Liver (tissue), 9 donors: ENCODE results near the gene CCDC106. TPM values are rescaled to one million over a fixed set of nuclear protein-coding genes. Genes with fewer than 3 reads are reported as not detected.

ENCODE experiments used
- DNase-seq: peaks from one replicate; pipeline ENCODE4 v3.0.0-alpha.2; 2017; ENCODE audit warnings: low spot score
- H3K27ac ChIP-seq, 2 donors: one replicate each; pipeline ENCODE4 v1.7.0; 2013; ENCODE audit warnings: inconsistent platforms in 2 of 2, low read length in 2 of 2, control low read depth in 1 of 2, low read depth in 1 of 2, mild to moderate bottlenecking in 1 of 2
- H3K27me3 ChIP-seq, 4 donors: one replicate each; pipeline versions ENCODE4 v1.6.1 to v1.7.0; 2013; ENCODE audit warnings: low read length in 3 of 4, inconsistent platforms in 1 of 4, mild to moderate bottlenecking in 1 of 4, moderate library complexity in 1 of 4; ENCODE audit not compliant: control insufficient read depth in 4 of 4, insufficient read depth in 4 of 4
- H3K36me3 ChIP-seq, 4 donors: one replicate each; pipeline versions ENCODE4 v1.6.1 to v1.7.0; 2013; ENCODE audit warnings: low read length in 3 of 4, mild to moderate bottlenecking in 3 of 4, low read depth in 1 of 4, moderate library complexity in 1 of 4; ENCODE audit not compliant: control insufficient read depth in 4 of 4, insufficient read depth in 3 of 4
- H3K4me1 ChIP-seq, 4 donors: one replicate each; pipeline versions ENCODE4 v1.6.1 to v1.7.0; 2013; ENCODE audit warnings: low read length in 3 of 4, mild to moderate bottlenecking in 3 of 4, moderate library complexity in 1 of 4; ENCODE audit not compliant: control insufficient read depth in 4 of 4, insufficient read depth in 4 of 4
- H3K4me3 ChIP-seq, 3 donors: one replicate each; pipeline versions ENCODE4 v1.6.1 to v1.7.0; 2013; ENCODE audit warnings: low read length in 3 of 3, control low read depth in 1 of 3, low read depth in 1 of 3, mild to moderate bottlenecking in 1 of 3
- H3K9ac ChIP-seq, 2 donors: one replicate each; pipeline ENCODE4 v1.7.0; 2013; ENCODE audit warnings: low read length in 2 of 2, mild to moderate bottlenecking in 2 of 2, moderate library complexity in 2 of 2, control low read depth in 1 of 2, low read depth in 1 of 2
- H3K9me3 ChIP-seq, 4 donors: one replicate each; pipeline versions ENCODE4 v1.6.1 to v1.7.0; 2013; ENCODE audit warnings: low read length in 3 of 4; ENCODE audit not compliant: control insufficient read depth in 4 of 4
- EGR1 ChIP-seq, 2 donors: IDR thresholded peaks; 2 replicates each; pipeline ENCODE4 v1.6.1; 2016 to 2018; ENCODE audit warnings: antibody characterized with exemption in 2 of 2, low read depth in 2 of 2
- HNF4G ChIP-seq: IDR thresholded peaks from 2 replicates; pipeline ENCODE4 v1.6.1; 2016; ENCODE audit warnings: antibody characterized with exemption
- NR2F2 ChIP-seq: IDR thresholded peaks from 2 replicates; pipeline ENCODE4 v1.6.1; 2016; ENCODE audit warnings: antibody characterized with exemption
- RAD21 ChIP-seq, 2 donors: IDR thresholded peaks; 2 replicates each; pipeline ENCODE4 v1.6.1; 2016; ENCODE audit warnings: antibody characterized with exemption in 2 of 2, mild to moderate bottlenecking in 2 of 2
- SP1 ChIP-seq: IDR thresholded peaks from 2 replicates; pipeline ENCODE4 v1.6.1; 2018; ENCODE audit warnings: antibody characterized with exemption, mild to moderate bottlenecking
- WGBS: extraction: QIAGEN DNeasy Blood & Tissue Kit; methylation state at CpG from one replicate; pipeline ENCODE4 v1.1.7; 2013; 5-methylcytosine and 5-hydroxymethylcytosine counted together
- polyA plus RNA-seq, 2 donors: library from polyadenylated mRNA; stranded (reverse) in 1 of 2; unstranded in 1 of 2; fragments of 200-250 nt in 1 of 2; fragments of >200 nt in 1 of 2; fragmentation: Nextera tagmentation in 1 of 2; extraction: Ambion mirVana in 1 of 2; gene quantifications; one replicate each; pipeline versions ENCODE4 v1.2.1 to v1.2.3, GENCODE V29; 2013 to 2015
- total RNA-seq, 2 donors: library from RNA; depleted of rRNA; stranded (reverse); fragments of >200 nt; gene quantifications; one replicate each; pipeline ENCODE4 v1.2.3, GENCODE V29; 2014
- TF ChIP-seq, protein P1 (sequence below): IDR thresholded peaks from 2 replicates; pipeline ENCODE4 v1.6.1; 2016; ENCODE audit warnings: antibody characterized with exemption
- TF ChIP-seq, protein P2 (sequence below): IDR thresholded peaks from 2 replicates; pipeline ENCODE4 v1.6.1; 2016; ENCODE audit warnings: antibody characterized with exemption
- TF ChIP-seq, protein P3 (sequence below): fragments of 150-350 bp; IDR thresholded peaks from 2 replicates; pipeline ENCODE4 v1.5.1; 2017; ENCODE audit warnings: improper control_type of control experiment, low read depth, low read length; ENCODE audit not compliant: missing input control
- donor health status: healthy.
- donor health status: healthy.
- donor health status: healthy.
- donor health status: healthy.
- donor health status: healthy.

The CCDC106 gene
- total and polyA plus RNA-seq, 4 donors: 3.6 to 13.5 (median 5.9) TPM

- H3K27me3 ChIP-seq: no peaks in the 10 kb centered on the region
- peak overlapping the region; percentile 87 to 94 (median 89) for H3K4me3 ChIP-seq
- peaks cover 0 to 7% (median 2%) of the 10 kb centered on the region in 4 donors for H3K36me3 ChIP-seq
- H3K4me1 ChIP-seq: peaks cover 8 to 40% (median 36%) of the 10 kb centered on the region in 4 donors
- DNase-seq: no peak
- WGBS: 1% methylated on average over 19 of the region's 19 CpGs
- no peaks in the 10 kb centered on the region for H3K9me3 ChIP-seq
- H3K9ac ChIP-seq: peak overlapping the region; percentile 74 to 97
- TF ChIP-seq, protein P1, sequence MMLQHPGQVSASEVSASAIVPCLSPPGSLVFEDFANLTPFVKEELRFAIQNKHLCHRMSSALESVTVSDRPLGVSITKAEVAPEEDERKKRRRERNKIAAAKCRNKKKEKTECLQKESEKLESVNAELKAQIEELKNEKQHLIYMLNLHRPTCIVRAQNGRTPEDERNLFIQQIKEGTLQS: no peak
- TF ChIP-seq, protein P2, sequence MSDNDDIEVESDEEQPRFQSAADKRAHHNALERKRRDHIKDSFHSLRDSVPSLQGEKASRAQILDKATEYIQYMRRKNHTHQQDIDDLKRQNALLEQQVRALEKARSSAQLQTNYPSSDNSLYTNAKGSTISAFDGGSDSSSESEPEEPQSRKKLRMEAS: no peak
- H3K27ac ChIP-seq: peak overlapping the region; percentile 99
Measured at GRCh38 chr19:55655648-55656040, 7.6 kb downstream of the CCDC106 start.

GRCh38 chr19:55656552-55656951, 8.5 kb downstream of the CCDC106 start:
- no peak for DNase-seq
- peak overlapping the region in 1 of 2 donors; percentile 74 for H3K9ac ChIP-seq
- H3K27me3 ChIP-seq: no peaks in the 10 kb centered on the region
- H3K4me1 ChIP-seq: peaks cover 8 to 40% (median 36%) of the 10 kb centered on the region in 4 donors
- TF ChIP-seq SP1 (no peak), NR2F2 (no peak), EGR1 (IDR thresholded peaks at IDR 0.05; ENCODE audit: low read depth in 2 of 2) (no peak), HNF4G (no peak), RAD21 (IDR thresholded peaks at IDR 0.05) (no peak)
- TF ChIP-seq, protein P3, sequence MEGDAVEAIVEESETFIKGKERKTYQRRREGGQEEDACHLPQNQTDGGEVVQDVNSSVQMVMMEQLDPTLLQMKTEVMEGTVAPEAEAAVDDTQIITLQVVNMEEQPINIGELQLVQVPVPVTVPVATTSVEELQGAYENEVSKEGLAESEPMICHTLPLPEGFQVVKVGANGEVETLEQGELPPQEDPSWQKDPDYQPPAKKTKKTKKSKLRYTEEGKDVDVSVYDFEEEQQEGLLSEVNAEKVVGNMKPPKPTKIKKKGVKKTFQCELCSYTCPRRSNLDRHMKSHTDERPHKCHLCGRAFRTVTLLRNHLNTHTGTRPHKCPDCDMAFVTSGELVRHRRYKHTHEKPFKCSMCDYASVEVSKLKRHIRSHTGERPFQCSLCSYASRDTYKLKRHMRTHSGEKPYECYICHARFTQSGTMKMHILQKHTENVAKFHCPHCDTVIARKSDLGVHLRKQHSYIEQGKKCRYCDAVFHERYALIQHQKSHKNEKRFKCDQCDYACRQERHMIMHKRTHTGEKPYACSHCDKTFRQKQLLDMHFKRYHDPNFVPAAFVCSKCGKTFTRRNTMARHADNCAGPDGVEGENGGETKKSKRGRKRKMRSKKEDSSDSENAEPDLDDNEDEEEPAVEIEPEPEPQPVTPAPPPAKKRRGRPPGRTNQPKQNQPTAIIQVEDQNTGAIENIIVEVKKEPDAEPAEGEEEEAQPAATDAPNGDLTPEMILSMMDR: no peak
- TF ChIP-seq, protein P2: no peak
- no peaks in the 10 kb centered on the region for H3K9me3 ChIP-seq
- WGBS: 54% methylated on average over 7 of the region's 7 CpGs
- no peak overlapping the region for H3K27ac ChIP-seq
- peak overlapping the region; percentile 87 to 94 (median 89) for H3K4me3 ChIP-seq
- H3K36me3 ChIP-seq: peaks cover 1 to 14% (median 8%) of the 10 kb centered on the region in 4 donors

- TF ChIP-seq, protein P3: no peak
- peaks cover 6 to 19% (median 11%) of the 10 kb centered on the region in 4 donors for H3K36me3 ChIP-seq
- H3K4me1 ChIP-seq: peaks cover 8 to 40% (median 36%) of the 10 kb centered on the region in 4 donors
- H3K27me3 ChIP-seq: no peaks in the 10 kb centered on the region
- H3K4me3 ChIP-seq: peak overlapping the region in 1 of 3 donors; percentile 8
- no peaks in the 10 kb centered on the region for H3K9me3 ChIP-seq
- no peak for DNase-seq
- WGBS: 56% methylated on average over 18 of the region's 18 CpGs
- H3K9ac ChIP-seq: no peak overlapping the region
- H3K27ac ChIP-seq: no peak overlapping the region
Measured at GRCh38 chr19:55656988-55657747, 9.2 kb downstream of the CCDC106 start.
